Forelimb muscle (tissue), 1 donor: ENCODE measurements around the gene CERS1. TPM values are rescaled to one million over a fixed set of nuclear protein-coding genes. Genes with fewer than 3 reads are reported as not detected.

ENCODE experiments used
- DNase-seq: peaks from one replicate; pipeline ENCODE4 v3.0.0-alpha.2; 2013; ENCODE audit warnings: low read depth
- polyA plus RNA-seq: library from polyadenylated mRNA; unstranded; fragments of 120-200 nt; gene quantifications from one replicate; pipeline ENCODE4 v1.2.1, GENCODE V29; 2013; ENCODE audit not compliant: insufficient read length

CERS1 gene
- polyA plus RNA-seq, 1 donor: 40.8 TPM

DNA sequence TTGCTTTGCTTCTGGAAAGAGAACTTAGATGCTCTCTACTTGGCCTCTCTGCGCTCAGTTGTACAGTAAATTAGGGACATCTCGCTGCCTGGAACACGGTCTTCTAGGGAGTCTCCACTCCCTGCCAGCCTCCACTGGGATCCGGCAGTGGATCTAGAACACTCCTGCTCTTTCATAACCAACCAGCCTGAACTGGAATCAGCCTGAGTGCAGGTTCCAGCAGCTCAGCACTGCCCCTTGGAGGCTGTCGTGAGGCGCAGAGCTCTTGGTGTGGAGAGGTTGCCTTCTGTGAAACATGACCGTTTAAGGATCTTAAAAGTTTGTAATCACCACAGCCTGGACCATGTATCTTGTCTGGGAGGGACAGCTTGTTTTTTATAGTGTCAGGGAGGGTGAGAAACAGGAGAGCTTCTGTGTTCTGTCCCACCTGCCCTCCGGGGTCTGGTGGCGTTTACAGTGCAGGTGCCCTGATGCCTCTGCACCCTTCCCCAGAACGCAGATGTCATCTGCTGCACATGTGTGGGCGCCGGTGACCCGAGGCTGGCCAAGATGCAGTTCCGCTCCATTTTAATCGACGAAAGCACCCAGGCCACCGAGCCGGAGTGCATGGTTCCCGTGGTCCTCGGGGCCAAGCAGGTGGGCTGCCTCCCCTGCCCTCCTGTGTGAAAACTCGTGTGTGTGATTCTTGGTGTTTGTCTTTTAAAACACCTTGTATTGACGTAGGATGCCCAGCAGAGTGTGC lies 39.4 kb downstream of the CERS1 start:
- no peak for DNase-seq

DNA sequence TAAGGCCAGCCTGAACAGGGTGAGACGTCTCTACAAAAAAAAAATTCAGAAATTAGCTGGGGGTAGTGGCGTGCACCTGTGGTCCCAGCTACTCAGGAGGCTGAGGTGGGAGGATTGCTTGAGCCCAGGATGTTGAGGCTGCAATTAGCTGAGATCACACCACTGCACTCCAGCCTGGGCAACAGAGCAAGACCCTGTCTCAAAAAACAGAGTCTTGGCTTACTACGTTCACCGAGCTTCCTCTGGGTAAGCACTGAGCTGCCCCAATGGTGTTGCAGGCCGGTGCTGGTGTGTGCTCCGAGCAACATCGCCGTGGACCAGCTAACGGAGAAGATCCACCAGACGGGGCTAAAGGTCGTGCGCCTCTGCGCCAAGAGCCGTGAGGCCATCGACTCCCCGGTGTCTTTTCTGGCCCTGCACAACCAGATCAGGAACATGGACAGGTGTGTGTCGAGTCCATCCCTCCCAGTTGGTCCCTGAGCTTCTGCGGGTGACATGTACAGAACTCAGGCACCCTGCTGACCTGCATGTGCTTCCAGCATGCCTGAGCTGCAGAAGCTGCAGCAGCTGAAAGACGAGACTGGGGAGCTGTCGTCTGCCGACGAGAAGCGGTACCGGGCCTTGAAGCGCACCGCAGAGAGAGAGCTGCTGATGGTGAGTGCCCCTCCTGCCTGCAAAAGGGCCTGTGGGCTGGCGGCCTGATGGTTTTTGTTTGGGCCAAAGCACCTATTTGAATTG lies 40.1 kb downstream of the CERS1 start:
- DNase-seq: no peak

DNA sequence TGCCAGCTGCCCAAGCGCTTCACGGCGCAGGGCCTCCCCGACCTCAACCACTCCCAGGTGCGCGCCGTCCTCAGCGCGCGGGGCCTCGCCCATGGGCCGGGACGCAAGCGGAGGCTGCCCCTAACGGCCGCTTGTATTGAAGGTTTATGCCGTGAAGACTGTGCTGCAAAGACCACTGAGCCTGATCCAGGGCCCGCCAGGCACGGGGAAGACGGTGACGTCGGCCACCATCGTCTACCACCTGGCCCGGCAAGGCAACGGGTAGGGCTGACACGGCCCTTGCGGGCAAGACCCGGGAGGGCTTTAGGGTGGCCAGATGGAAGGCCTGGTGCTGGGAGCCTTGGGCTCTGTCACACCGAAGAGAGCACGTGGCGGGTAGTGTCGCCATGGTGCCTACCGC lies 41.0 kb downstream of the CERS1 start:
- DNase-seq: no peak

DNA sequence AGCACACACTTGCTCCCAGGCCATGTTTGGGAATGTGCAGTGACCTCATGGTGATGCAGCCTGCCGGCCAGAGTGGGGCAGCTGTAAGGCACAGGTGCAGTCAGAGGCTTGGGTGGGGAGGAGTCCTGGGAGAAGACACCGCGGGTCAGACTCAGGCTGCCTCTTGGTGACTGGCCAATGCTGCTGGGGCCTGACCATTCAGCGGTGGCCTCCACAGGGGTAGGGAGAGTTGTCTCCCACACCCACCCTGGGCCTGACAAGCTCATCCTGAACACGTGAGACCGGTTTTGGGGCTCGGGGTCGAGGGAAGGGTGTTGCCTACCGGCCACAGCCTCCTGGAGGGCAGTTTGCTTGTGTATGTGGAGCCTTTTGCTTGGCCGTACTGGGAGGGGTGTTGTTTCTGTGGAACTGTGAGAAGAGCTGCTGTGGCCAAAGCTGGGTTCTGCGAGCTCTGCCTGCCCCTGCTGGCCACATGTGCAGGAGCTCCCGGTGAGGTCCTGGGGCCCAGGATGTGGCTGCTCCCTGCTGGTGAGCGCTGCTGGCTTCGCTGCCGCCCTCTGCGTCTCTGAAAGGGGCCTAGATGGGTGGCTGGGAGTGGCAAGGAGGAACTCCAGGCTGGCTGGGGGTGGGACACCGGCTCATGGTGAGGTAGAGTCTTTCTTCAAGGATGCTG lies 42.1 kb downstream of the CERS1 start:
- DNase-seq: no peak

DNA sequence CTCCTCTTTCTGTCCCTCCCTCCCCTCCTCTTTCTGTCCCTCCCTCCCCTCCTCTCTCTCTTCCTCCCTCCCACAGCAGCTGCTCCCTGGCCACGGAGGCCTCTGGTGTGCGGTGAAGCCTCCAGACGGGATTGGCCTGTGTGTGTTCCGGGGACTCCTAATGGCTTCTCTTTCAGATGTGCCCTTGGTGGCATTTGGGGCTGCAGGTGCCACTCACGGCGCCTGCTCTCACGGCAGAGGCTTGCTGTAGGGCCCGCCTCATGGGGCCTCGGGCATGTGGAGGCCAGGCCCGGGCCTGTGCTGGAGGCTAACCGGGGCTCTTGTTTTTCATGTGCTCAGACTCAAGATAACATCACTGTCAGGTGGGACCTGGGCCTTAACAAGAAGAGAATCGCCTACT lies 43.3 kb downstream of the CERS1 start:
- no peak for DNase-seq

DNA sequence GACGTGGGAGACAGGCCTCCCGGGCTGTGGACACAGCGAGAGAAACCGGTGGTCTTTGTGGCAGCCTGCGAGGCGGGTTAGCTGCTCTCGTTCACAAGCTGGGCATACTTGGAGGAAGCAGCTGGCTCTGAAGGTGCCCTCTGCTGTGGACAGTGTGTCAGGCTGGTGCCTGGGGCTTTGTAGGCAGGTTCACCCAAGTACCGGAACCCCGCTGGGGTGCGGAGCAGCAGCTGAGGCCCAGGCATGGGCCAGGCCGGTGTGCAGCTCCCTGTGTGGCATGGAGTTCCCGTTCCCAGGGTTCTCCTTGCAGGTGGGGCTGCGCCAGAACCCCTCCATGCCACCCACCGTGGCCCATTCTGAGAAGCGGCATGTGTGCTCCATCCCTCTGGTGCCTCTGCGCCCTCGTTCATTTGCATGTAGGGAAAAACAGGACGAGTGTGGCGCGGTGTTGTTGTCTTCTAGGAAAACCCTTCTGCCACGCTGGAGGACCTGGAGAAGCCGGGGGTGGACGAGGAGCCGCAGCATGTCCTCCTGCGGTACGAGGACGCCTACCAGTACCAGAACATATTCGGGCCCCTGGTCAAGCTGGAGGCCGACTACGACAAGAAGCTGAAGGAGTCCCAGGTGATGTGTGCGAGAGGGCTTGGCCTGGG lies 44.2 kb downstream of the CERS1 start:
- DNase-seq: no peak

DNA sequence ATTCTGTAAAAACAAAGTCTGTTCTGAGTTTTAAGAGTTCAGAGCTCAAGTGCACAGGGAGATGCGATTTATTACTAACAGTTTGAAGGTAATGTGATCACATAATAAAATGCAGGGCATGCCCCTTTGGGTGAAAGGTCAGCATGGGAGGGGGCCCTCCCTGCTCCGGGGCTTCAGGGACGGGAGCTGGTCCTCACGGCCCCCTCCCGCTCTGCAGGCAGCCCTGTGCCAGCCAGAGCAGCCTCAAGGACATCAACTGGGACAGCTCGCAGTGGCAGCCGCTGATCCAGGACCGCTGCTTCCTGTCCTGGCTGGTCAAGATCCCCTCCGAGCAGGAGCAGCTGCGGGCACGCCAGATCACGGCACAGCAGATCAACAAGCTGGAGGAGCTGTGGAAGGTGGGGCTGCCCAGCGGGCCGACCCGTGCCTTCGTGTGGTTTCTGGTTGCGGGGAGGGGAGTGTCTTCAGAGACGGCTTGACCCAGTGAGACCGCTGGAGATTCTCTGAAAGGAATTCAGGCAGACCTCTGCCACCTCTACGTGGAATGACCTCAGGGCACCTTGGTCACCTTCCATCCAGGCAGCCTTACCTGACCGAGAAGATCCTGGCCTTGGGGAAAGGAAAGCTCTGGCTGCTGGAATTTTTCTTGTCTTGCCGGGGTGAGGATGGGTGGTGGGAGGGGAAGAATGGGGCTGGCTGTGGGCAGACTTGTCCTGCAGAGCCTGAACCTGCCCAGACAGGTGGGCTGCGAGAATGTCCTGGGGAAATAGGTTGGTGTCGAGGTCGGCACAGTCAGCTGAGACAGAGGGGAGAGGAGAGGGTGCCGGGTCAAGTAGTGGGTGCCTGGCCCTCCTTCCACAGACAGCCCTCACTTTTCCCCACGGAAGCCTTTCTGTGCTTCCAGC lies 45.2 kb downstream of the CERS1 start:
- no peak for DNase-seq

DNA sequence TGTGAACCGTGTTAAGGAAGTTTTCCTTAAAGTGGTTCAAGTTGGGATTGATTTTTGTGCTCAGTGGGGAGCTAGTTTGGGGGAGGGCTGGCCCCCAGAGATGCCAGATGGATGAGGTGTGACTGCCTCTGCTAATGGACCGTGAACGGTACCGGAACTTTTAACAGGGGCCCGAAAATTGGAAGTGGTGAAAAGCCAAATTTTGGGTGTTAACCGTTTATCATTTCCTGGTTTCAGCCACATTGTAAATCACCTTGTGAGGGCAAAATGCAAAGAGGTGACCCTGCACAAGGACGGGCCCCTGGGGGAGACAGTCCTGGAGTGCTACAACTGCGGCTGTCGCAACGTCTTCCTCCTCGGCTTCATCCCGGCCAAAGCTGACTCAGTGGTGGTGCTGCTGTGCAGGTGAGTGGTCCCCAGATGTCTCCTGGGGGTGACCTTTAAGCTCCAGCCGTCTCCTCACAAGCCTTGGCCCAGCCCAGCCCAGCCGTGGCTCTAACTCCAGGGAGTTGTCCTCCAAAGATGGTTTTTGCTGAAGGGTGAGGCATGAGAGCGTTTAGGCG lies 46.0 kb downstream of the CERS1 start:
- DNase-seq: no peak

DNA sequence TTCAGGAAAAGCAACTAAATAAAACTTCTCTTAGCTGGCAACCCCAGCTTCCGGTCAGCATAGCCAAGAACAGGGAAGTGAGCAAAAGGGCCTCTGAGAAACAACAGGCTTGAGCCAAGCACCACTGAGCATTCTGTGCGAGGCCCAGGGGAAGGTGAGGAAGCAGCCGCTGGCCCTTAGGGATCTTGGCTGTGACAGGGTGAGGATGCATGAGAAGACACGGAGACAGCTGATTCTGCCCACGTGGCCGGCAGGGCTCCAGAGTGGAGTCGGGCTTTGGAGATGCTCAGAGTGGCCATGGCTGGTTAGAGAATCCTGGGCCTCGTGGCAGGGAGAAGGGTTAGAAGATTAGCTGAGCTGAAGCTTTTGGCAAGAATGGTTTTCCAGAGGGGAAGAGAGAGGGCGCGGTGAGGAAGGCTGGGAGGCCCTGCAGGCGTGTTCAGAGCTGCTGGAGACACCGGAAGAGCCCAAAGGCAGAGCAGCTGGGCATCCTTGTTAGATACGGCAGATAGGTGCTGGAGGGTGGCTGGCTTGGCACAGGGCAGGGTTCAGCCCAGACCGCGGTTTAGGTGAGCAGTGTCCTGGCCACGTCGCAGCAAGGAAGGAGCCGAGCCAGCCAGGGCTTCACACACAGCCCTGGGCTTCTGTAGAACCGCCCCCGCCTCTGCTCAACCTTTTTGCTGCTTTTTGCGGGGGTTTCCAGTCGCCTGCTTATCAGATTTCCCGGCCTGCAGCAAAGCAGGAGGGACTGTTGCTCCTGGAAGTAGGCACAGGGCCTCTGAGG lies 46.9 kb downstream of the CERS1 start:
- DNase-seq: peak; percentile 43

DNA sequence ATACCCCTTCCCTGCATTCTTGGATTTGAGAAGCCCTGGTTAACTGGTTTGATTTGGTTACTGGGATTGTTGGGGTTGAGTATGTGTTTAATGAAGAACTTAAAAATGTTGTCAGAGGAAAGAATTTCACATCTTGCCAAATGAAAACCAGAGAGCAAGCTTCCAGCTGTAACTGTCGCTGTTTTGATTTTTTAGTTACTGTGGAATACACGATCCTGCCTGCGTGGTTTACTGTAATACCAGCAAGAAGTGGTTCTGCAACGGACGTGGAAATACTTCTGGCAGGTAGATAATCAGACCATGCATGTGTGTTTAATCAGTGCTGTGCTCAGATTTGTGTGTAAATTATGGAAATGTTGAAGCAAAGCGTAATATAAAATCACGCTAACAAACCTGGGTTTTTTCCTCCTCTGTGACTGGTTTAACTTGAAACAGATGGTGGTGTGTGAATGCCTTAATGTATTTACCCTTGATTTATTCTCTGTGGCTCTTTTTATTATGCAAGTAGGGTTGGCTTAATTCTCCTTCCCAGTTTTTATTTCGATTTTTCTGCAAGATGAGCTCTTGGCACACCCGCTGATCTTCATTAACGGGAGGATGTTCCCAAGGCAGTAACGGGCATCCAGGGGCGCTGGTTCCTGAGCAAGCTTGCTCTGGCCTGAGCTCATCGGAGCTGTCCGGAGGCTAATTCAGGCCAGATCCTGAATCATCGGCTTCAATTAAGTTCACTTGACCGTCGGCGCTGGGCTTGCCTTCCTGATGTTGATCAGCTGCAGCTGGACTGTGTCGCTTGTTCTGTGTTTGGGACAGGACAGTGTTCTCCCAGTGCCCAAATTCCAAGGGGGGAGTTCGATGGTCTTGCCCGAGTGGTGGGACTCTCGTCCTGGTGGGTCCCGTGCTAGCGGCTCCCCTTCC lies 48.2 kb downstream of the CERS1 start:
- DNase-seq: no peak

DNA sequence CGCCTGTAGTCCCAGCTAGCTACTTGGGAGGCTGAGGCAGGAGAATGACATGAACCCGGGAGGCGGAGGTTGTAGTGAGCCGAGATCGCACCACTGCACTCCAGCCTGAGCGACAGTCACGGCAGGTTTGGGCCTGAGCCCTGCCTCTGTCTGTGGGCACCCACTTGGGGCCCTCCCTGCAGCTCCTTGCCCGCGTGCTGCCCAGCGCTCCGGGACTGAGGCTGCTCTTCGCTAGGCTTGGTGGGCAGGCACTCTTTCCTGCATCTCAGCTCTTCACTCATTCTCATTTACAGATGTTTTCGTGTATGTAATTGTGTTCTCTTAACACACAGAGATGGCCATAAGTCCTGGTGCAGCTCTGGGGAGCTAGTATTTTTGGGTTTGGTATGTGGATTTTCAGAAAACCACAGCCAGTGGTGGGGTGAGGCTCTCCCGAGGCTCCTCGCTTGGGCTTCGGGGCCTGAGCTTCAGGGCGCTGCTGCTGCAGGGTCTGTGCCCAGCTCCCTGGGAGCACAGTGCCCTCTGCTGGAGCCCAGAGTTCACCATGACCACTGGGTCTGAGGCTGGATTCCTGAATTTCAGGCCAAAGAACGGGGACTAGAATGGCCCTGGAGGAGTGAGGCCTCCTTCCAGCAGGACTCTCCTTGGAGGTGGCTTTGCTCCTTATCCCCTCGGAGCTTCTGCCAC lies 49.0 kb downstream of the CERS1 start:
- peak; percentile 58 for DNase-seq

DNA sequence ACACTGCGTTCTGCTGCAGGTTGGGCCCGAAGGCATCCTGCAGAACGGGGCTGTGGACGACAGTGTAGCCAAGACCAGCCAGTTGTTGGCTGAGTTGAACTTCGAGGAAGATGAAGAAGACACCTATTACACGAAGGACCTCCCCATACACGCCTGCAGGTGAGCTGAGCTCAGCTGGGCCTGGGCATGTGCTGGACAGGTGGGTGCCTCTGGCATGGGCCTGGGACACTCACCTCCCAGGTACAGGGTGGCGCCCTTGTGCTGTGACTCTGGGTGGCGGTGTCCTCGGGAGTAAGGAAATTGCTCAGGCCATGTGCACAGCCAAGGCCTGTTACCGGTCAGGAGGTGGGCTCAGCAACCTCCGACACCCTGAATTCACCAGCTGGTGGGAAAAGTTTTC lies 50.0 kb downstream of the CERS1 start:
- DNase-seq: no peak

DNA sequence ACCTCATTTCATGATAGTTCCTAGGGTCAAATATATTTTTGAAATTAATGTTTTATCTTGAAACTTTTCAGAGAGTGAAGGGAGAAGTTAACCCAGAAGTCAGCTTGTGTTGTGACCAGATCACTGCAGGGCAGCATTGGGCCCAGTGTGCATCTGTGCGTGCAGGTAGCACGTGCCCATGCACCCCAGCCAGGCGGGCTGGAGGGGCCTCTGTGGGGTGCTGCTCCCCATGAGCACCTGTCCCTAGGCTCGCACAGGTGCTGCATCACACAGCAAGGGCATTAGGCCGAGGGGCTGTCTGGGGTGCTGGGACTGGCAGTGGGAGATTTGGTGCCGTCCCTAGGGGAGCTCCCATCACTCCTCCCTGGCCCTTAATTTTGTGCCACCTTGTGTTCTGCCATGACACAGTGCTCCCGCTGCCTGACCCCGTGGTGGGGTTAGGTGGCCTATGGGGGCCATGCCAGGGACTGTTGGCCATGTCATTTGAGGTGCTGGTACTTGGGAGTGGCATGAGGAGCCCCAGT lies 51.1 kb downstream of the CERS1 start:
- no peak for DNase-seq

DNA sequence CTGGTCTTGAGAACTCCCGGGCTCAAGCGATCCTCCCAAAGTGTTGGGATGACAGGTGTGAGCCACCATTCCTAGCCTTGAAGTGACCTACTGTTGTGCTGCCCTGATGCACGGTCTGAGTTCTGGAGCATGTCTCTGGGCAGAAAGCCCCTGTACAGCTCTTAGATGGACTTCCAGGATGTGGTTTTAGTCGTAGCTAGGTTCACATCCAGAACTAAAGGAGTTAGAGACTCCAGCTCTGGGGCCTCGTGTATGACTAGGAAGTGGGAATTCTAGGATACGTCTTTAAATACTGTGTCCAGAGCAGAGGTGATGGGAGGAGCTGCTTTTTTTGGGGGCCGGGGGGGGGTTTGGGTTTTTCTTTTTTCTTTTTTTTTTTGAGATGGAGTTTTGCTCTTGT lies 52.0 kb downstream of the CERS1 start:
- no peak for DNase-seq

DNA sequence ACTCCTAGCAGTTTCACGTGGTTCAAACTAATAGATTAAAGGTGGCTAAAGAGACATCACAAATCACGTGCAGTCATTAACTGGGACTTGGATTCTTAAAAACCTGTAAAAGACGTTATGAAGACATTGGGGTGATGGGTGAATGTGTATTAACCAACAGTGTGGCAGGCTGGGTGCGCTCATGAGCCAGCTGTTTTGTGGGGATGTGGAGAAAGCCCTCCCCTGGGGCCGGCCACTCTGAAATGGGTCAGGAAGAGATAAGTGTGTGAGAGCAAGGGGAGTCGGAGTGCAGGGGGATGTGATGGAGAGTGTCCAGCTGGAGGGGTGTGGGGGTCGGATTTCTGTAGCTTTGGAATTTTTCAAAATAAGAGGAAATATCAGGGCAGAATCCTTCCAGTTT lies 53.8 kb downstream of the CERS1 start:
- no peak for DNase-seq

DNA sequence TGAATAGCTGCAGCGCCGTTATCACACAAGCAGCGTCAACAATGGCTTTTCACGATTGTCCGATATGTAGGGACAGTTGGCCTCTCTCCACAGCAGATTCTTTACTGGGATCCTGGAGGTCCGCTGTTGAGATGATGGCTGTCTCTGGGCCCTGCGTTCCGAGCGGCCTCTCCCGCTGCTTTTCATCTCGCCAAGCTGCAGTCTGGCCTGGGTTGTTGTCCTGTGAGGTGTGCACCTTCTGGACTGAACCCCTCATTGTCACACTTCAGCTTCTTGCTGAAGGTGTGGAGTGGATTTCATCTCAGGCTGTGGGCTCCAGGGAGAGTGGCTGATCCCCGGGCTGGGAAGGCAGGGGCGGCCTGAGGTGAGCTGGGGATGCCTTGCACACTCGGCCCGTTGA lies 54.6 kb downstream of the CERS1 start:
- DNase-seq: no peak

DNA sequence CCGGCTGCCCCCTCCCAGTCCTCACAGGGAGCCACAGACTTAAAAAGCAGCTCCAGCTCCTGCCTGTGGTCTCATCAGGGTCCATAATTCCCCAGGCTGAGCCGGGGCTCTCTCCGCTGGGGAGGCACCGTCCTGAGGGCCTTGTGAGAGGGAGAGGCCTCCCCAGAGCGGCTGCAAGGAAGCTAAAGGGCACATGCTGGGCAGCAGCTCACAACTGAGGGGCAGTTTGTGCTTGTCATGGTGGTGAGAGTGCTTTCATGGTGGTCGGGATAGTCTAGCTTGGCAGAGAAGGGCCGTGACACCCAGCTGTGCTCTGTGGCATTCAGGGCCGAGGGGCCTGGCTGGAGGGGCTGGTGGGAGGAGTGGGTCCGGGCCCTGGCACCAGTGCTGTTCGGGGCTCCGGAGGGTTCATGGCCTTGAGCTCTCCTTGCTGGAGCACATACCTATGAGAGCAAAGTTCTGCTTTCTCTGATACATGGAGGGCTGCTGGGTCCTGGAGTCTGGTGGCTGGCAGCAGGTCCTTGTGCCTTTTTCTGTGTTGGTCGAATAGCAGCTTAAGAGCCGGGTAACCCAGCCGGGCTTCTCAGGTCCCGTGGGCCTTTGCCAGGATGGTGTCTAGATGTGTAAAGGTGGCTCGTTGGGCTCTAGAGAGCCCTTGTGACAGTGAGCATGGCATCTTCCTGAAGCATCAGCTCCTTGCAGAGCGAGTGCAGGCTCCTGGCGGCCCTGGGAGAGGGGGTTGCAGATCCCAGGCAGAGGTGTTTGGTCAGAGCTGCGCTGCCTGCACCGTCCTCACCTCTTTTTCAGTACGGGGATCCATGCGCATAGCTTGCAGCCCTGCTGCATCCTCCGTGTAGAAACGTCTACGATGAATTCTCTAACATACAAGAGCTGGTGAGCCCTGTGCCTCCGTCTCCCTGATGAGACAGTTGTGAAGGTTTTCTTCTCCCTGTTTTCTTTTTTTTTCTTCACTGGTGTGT lies 55.4 kb downstream of the CERS1 start:
- DNase-seq: no peak
